Measurements from ENCODE around the gene SAFB2. TPM values are rescaled to one million over a fixed set of nuclear protein-coding genes. Genes with fewer than 3 reads are reported as not detected.
A peak's percentile ranks its signal among the peaks of the same experiment; 100 is the strongest.

The SAFB2 gene
- polyA plus RNA-seq, 2 donors = 27.5 to 43.7 TPM

- WGBS, 2 donors = 60 to 67% methylated on average over 6 of the region's 6 CpGs
Measured at GRCh38 chr19:5575590-5575989, 47.0 kb downstream of the SAFB2 start.

DNA sequence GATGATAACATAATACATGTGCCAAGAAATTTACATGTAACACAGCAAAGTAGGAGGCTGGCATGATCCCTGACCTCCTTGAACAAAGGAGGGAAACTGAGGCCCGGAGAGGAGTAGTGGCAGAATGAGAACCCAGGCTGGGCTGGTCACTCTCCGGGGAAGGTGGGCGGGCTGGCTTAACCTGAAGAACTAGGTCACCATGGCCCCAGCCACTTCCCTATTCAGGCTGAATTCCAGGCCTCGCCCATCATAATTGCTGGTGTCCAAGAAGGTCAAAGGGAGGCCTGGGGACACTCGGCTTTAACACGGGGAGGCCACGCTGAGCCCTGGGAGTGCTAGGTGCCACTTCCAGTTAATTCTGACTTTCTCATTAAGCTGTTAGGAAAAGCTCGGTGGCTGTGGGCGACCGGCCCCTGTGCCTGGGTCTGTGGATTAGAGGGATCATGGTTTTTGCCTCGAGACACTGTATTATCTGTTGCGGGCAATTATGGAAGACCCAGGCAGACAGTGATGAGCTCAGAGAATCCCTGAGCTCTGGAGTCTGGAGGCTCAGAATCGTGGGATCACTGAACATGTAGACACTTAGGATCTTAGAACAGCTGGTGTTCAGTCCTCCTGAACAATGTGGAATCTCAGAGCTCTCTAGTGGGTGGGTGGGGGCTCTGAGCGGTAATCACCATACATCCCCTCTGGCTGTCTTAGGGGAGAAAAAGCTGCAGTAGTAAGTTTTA lies 49.9 kb downstream of the SAFB2 start:
- 68 to 72% methylated on average over 14 of the region's 14 CpGs for WGBS, 2 donors
- no peak overlapping the region for H3K4me3 ChIP-seq (ENCODE audit: low read depth in 1 of 2, low read length in 2 of 2)

More at GRCh38 chr19:5575590-5575989, 47.0 kb downstream of the SAFB2 start:
- H3K36me3 ChIP-seq (ENCODE audit: control insufficient read depth in 2 of 2, insufficient read depth in 2 of 2, low read length in 1 of 2) = no peaks in the 10 kb centered on the region
- H3K4me3 ChIP-seq (ENCODE audit: low read depth in 1 of 2, low read length in 2 of 2) = no peak overlapping the region
- no peaks in the 10 kb centered on the region for H3K4me1 ChIP-seq (ENCODE audit: control insufficient read depth in 2 of 2, insufficient read depth in 2 of 2, low read length in 1 of 2)
- no peaks in the 10 kb centered on the region for H3K27me3 ChIP-seq (ENCODE audit: control insufficient read depth in 1 of 2, insufficient read depth in 2 of 2, low read length in 2 of 2)
- H3K27ac ChIP-seq (ENCODE audit: low read depth in 2 of 2, low read length in 1 of 2) = no peak overlapping the region
- no peaks in the 10 kb centered on the region for H3K9me3 ChIP-seq (ENCODE audit: control insufficient read depth in 2 of 2, insufficient read depth in 1 of 2, low read depth in 1 of 2, low read length in 1 of 2)

DNA sequence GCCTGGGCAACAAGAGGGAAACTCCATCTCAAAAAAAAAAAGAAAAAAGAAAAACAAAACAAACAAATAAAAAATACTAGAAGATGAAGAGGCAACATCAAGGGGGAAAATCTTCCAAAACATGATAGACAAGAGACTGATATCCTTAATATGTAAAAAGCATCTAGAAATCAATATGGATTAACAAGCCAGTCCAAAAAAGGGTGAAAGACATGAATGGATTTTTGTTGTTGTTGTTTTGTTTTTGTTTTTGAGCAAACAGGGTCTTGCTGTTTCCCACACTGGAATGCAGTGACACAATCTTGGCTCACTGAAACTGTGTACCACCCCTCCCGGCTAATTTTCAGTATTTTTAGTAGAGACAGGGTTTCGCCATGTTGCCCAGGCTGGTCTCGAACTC lies 50.8 kb downstream of the SAFB2 start:
- Histone ChIP-seq H3K27ac (ENCODE audit: low read depth in 2 of 2, low read length in 1 of 2) (no peak overlapping the region), H3K9me3 (ENCODE audit: control insufficient read depth in 2 of 2, insufficient read depth in 1 of 2, low read depth in 1 of 2, low read length in 1 of 2) (no peaks in the 10 kb centered on the region), H3K36me3 (ENCODE audit: control insufficient read depth in 2 of 2, insufficient read depth in 2 of 2, low read length in 1 of 2) (no peaks in the 10 kb centered on the region), H3K4me3 (ENCODE audit: low read depth in 1 of 2, low read length in 2 of 2) (no peak overlapping the region), H3K4me1 (ENCODE audit: control insufficient read depth in 2 of 2, insufficient read depth in 2 of 2, low read length in 1 of 2) (no peaks in the 10 kb centered on the region), H3K27me3 (ENCODE audit: control insufficient read depth in 1 of 2, insufficient read depth in 2 of 2, low read length in 2 of 2) (no peaks in the 10 kb centered on the region)
- WGBS, 2 donors = 94 to 96% methylated on average over 3 of the region's 3 CpGs

More for the DNA sequence above, 49.9 kb downstream of the SAFB2 start:
- Histone ChIP-seq H3K4me1 (ENCODE audit: control insufficient read depth in 2 of 2, insufficient read depth in 2 of 2, low read length in 1 of 2) (no peaks in the 10 kb centered on the region), H3K27ac (ENCODE audit: low read depth in 2 of 2, low read length in 1 of 2) (peak overlapping the region; percentile 27 to 76), H3K36me3 (ENCODE audit: control insufficient read depth in 2 of 2, insufficient read depth in 2 of 2, low read length in 1 of 2) (no peaks in the 10 kb centered on the region), H3K9me3 (ENCODE audit: control insufficient read depth in 2 of 2, insufficient read depth in 1 of 2, low read depth in 1 of 2, low read length in 1 of 2) (no peaks in the 10 kb centered on the region), H3K27me3 (ENCODE audit: control insufficient read depth in 1 of 2, insufficient read depth in 2 of 2, low read length in 2 of 2) (no peaks in the 10 kb centered on the region)

DNA sequence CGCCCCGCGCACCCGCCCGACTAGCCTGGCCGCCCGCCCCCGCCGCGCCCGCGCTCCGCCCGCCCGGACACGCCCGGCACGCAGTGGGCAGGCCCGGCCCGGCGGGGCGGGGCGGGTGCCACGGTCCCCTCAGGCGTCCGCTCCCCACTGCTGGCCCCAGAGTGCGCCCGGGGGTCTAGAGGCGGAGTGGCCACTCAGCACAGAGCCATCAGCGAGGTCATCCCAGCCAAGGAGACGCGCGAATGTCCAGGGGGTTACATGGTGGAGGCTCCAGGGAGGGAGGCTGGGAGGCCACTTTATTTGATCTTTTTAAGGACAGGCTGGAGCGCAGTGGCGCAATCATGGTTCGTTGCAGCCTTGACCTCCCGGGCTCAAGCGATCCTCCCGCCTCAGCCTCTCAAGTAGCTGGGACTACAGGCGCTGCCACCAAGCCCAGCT lies 54.6 kb downstream of the SAFB2 start:
- H3K27me3 ChIP-seq (ENCODE audit: control insufficient read depth in 1 of 2, insufficient read depth in 2 of 2, low read length in 2 of 2) = no peaks in the 10 kb centered on the region
- H3K36me3 ChIP-seq (ENCODE audit: control insufficient read depth in 2 of 2, insufficient read depth in 2 of 2, low read length in 1 of 2) = no peaks in the 10 kb centered on the region
- peaks cover 0 to 9% of the 10 kb centered on the region in 2 donors for H3K4me1 ChIP-seq (ENCODE audit: control insufficient read depth in 2 of 2, insufficient read depth in 2 of 2, low read length in 1 of 2)
- WGBS, 2 donors = 15 to 20% methylated on average over 27 to 40 of the region's 40 CpGs
- H3K4me3 ChIP-seq (ENCODE audit: low read depth in 1 of 2, low read length in 2 of 2) = peak overlapping the region; percentile 81 to 82
- H3K27ac ChIP-seq (ENCODE audit: low read depth in 2 of 2, low read length in 1 of 2) = peak overlapping the region; percentile 30 to 78
- H3K9me3 ChIP-seq (ENCODE audit: control insufficient read depth in 2 of 2, insufficient read depth in 1 of 2, low read depth in 1 of 2, low read length in 1 of 2) = peaks cover 0 to 4% of the 10 kb centered on the region in 2 donors

GRCh38 chr19:5567360-5567969 lies 55.1 kb downstream of the SAFB2 start, which contains the start of gene TINCR:
TINCR (minus strand) TSS chr19:5567953.
- H3K36me3 ChIP-seq (ENCODE audit: control insufficient read depth in 2 of 2, insufficient read depth in 2 of 2, low read length in 1 of 2) = peaks cover 0 to 3% of the 10 kb centered on the region in 2 donors
- no peaks in the 10 kb centered on the region for H3K27me3 ChIP-seq (ENCODE audit: control insufficient read depth in 1 of 2, insufficient read depth in 2 of 2, low read length in 2 of 2)
- peaks cover 0 to 9% of the 10 kb centered on the region in 2 donors for H3K4me1 ChIP-seq (ENCODE audit: control insufficient read depth in 2 of 2, insufficient read depth in 2 of 2, low read length in 1 of 2)
- peaks cover 0 to 4% of the 10 kb centered on the region in 2 donors for H3K9me3 ChIP-seq (ENCODE audit: control insufficient read depth in 2 of 2, insufficient read depth in 1 of 2, low read depth in 1 of 2, low read length in 1 of 2)
- peak within 1 kb of the TSS; percentile 81 to 82 for H3K4me3 ChIP-seq (ENCODE audit: low read depth in 1 of 2, low read length in 2 of 2)
- 6 to 13% methylated on average over 30 to 63 of the region's 63 CpGs for WGBS, 2 donors
- H3K27ac ChIP-seq (ENCODE audit: low read depth in 2 of 2, low read length in 1 of 2) = peak within 1 kb of the TSS; percentile 30 to 78

DNA sequence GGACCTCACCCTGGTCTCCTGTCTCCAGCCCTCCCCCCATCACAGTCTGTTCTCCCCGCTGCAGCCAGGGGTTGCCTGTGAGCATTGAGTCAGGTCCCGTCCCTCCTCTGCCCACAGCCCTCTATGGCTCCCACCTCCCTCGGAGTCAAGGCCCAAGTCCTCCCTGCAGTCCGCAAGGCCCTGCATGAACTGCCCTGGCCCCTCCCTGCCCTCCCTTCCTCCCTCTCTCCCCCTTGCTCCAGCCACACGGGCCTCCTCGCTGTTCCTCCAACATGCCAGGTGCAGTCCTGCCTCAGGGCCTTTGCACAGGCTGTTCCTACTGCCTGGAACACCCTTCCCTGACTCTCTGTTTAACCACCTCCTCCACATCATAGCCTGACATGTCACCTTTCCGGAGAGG lies 57.6 kb downstream of the SAFB2 start:
- no peaks in the 10 kb centered on the region for H3K27me3 ChIP-seq (ENCODE audit: control insufficient read depth in 1 of 2, insufficient read depth in 2 of 2, low read length in 2 of 2)
- H3K4me1 ChIP-seq (ENCODE audit: control insufficient read depth in 2 of 2, insufficient read depth in 2 of 2, low read length in 1 of 2) = peaks cover 0 to 12% of the 10 kb centered on the region in 2 donors
- H3K9me3 ChIP-seq (ENCODE audit: control insufficient read depth in 2 of 2, insufficient read depth in 1 of 2, low read depth in 1 of 2, low read length in 1 of 2) = peaks cover 4 to 14% of the 10 kb centered on the region in 2 donors
- WGBS, 2 donors = 65 to 71% methylated on average over 7 of the region's 7 CpGs
- no peak overlapping the region for H3K27ac ChIP-seq (ENCODE audit: low read depth in 2 of 2, low read length in 1 of 2)
- peak overlapping the region; percentile 81 to 82 for H3K4me3 ChIP-seq (ENCODE audit: low read depth in 1 of 2, low read length in 2 of 2)
- H3K36me3 ChIP-seq (ENCODE audit: control insufficient read depth in 2 of 2, insufficient read depth in 2 of 2, low read length in 1 of 2) = peaks cover 3 to 7% of the 10 kb centered on the region in 2 donors

GRCh38 chr19:5563935-5564612 lies 58.5 kb downstream of the SAFB2 start:
- H3K27me3 ChIP-seq (ENCODE audit: control insufficient read depth in 1 of 2, insufficient read depth in 2 of 2, low read length in 2 of 2) = no peaks in the 10 kb centered on the region
- peak overlapping the region in 1 of 2 donors; percentile 25 for H3K4me3 ChIP-seq (ENCODE audit: low read depth in 1 of 2, low read length in 2 of 2)
- H3K27ac ChIP-seq (ENCODE audit: low read depth in 2 of 2, low read length in 1 of 2) = peak overlapping the region in 1 of 2 donors; percentile 47

GRCh38 chr19:5563008-5563431 lies 59.6 kb downstream of the SAFB2 start:
- Histone ChIP-seq H3K36me3 (ENCODE audit: control insufficient read depth in 2 of 2, insufficient read depth in 2 of 2, low read length in 1 of 2) (peaks cover 3 to 7% of the 10 kb centered on the region in 2 donors), H3K4me3 (ENCODE audit: low read depth in 1 of 2, low read length in 2 of 2) (no peak overlapping the region), H3K9me3 (ENCODE audit: control insufficient read depth in 2 of 2, insufficient read depth in 1 of 2, low read depth in 1 of 2, low read length in 1 of 2) (peaks cover 4 to 14% of the 10 kb centered on the region in 2 donors), H3K4me1 (ENCODE audit: control insufficient read depth in 2 of 2, insufficient read depth in 2 of 2, low read length in 1 of 2) (peaks cover 0 to 20% of the 10 kb centered on the region in 2 donors), H3K27me3 (ENCODE audit: control insufficient read depth in 1 of 2, insufficient read depth in 2 of 2, low read length in 2 of 2) (no peaks in the 10 kb centered on the region), H3K27ac (ENCODE audit: low read depth in 2 of 2, low read length in 1 of 2) (no peak overlapping the region)
- WGBS, 2 donors = 46 to 58% methylated on average over 8 of the region's 8 CpGs

More at GRCh38 chr19:5563935-5564612, 58.5 kb downstream of the SAFB2 start:
- H3K4me1 ChIP-seq (ENCODE audit: control insufficient read depth in 2 of 2, insufficient read depth in 2 of 2, low read length in 1 of 2) = peaks cover 0 to 15% of the 10 kb centered on the region in 2 donors
- 26 to 32% methylated on average over 14 of the region's 14 CpGs for WGBS, 2 donors
- H3K36me3 ChIP-seq (ENCODE audit: control insufficient read depth in 2 of 2, insufficient read depth in 2 of 2, low read length in 1 of 2) = peaks cover 3 to 7% of the 10 kb centered on the region in 2 donors
- H3K9me3 ChIP-seq (ENCODE audit: control insufficient read depth in 2 of 2, insufficient read depth in 1 of 2, low read depth in 1 of 2, low read length in 1 of 2) = peaks cover 4 to 14% of the 10 kb centered on the region in 2 donors

GRCh38 chr19:5562280-5562679 lies 60.3 kb downstream of the SAFB2 start:
- WGBS, 2 donors = 86 to 90% methylated on average over 7 of the region's 7 CpGs
- Histone ChIP-seq H3K36me3 (ENCODE audit: control insufficient read depth in 2 of 2, insufficient read depth in 2 of 2, low read length in 1 of 2) (peaks cover 3 to 7% of the 10 kb centered on the region in 2 donors), H3K27me3 (ENCODE audit: control insufficient read depth in 1 of 2, insufficient read depth in 2 of 2, low read length in 2 of 2) (no peaks in the 10 kb centered on the region), H3K27ac (ENCODE audit: low read depth in 2 of 2, low read length in 1 of 2) (no peak overlapping the region), H3K4me1 (ENCODE audit: control insufficient read depth in 2 of 2, insufficient read depth in 2 of 2, low read length in 1 of 2) (peaks cover 0 to 20% of the 10 kb centered on the region in 2 donors), H3K9me3 (ENCODE audit: control insufficient read depth in 2 of 2, insufficient read depth in 1 of 2, low read depth in 1 of 2, low read length in 1 of 2) (peaks cover 4 to 14% of the 10 kb centered on the region in 2 donors), H3K4me3 (ENCODE audit: low read depth in 1 of 2, low read length in 2 of 2) (no peak overlapping the region)
